IMR-90 (cell line): ENCODE data around the gene COL4A2. TPM values are rescaled to one million over a fixed set of nuclear protein-coding genes. Genes with fewer than 3 reads are reported as not detected.

ENCODE experiments used
- ATAC-seq: fragments of 200-7000 bp; cut with Tn5 transposase; 2 replicates; pipeline ENCODE4 v1.9.1; 2020; ENCODE audit warnings: low read depth, mild to moderate bottlenecking, moderate library complexity
- BruUV-seq: library from RNA; stranded (reverse); fragments of 400-500 nt; replicated peaks from 2 replicates; lab custom pipeline; 2021; lab: Mats Ljungman, UMichigan
- CTCF ChIA-PET: fragments of 300-600 bp; formaldehyde crosslinking; extraction: SDS; loops from one replicate; lab custom pipeline; 2021; ENCODE audit warnings: antibody characterized with exemption; lab: Yijun Ruan, JAX
- POLR2A ChIA-PET: fragments of 300-600 bp; sonication (Branson Sonifier 250); formaldehyde crosslinking; loops from one replicate; lab custom pipeline; 2022; ENCODE audit warnings: antibody characterized with exemption; ENCODE audit not compliant: unreplicated experiment; lab: Charles Lee
- DNase-seq: peaks from one replicate; pipeline ENCODE4 v3.0.0; 2013
- H2AFZ ChIP-seq: replicated peaks from 2 replicates; pipeline ENCODE3; 2013; ENCODE audit warnings: low read length, mild to moderate bottlenecking; ENCODE audit not compliant: poor library complexity
- H2AK5ac ChIP-seq: 2 replicates; pipeline ENCODE4 v1.6.1; 2013; ENCODE audit warnings: low read depth, low read length, inconsistent platforms
- H2AK9ac ChIP-seq: replicated peaks from 2 replicates; pipeline ENCODE3; 2013; ENCODE audit warnings: mild to moderate bottlenecking, low read depth, low read length, moderate library complexity; ENCODE audit not compliant: poor library complexity
- H2BK120ac ChIP-seq: 2 replicates; pipeline ENCODE4 v1.6.1; 2013; ENCODE audit warnings: low read depth, low read length, inconsistent platforms
- H2BK15ac ChIP-seq: 3 replicates; pipeline ENCODE4 v1.6.1; 2013; ENCODE audit warnings: low read depth, low read length, inconsistent platforms
- H2BK20ac ChIP-seq: 2 replicates; pipeline ENCODE4 v1.6.1; 2013; ENCODE audit warnings: low read depth, mild to moderate bottlenecking, inconsistent platforms, low read length, moderate library complexity
- H2BK5ac ChIP-seq: 2 replicates; pipeline ENCODE4 v1.6.1; 2013; ENCODE audit warnings: mild to moderate bottlenecking, low read depth, low read length, inconsistent platforms; ENCODE audit not compliant: poor library complexity, severe bottlenecking
- H3K14ac ChIP-seq: replicated peaks from 2 replicates; pipeline ENCODE4 v1.6.1; 2013; ENCODE audit warnings: low read depth, low read length, inconsistent platforms
- H3K18ac ChIP-seq: 2 replicates; pipeline ENCODE4 v1.6.1; 2013; ENCODE audit warnings: low read depth, low read length, control low read depth
- H3K23ac ChIP-seq: 2 replicates; pipeline ENCODE4 v1.6.1; 2013; ENCODE audit warnings: low read depth, low read length, inconsistent platforms
- H3K27ac ChIP-seq: 2 replicates; pipeline ENCODE4 v1.5.1; 2013; ENCODE audit warnings: mild to moderate bottlenecking, control low read depth, low read length; ENCODE audit not compliant: insufficient read depth
- H3K27me3 ChIP-seq: 2 replicates; pipeline ENCODE4 v1.6.1; 2013; ENCODE audit warnings: low read length; ENCODE audit not compliant: control insufficient read depth, insufficient read depth
- H3K36me3 ChIP-seq: 2 replicates; pipeline ENCODE4 v1.6.1; 2013; ENCODE audit warnings: low read length, mixed read lengths; ENCODE audit not compliant: control insufficient read depth, insufficient read depth
- H3K4ac ChIP-seq: 2 replicates; pipeline ENCODE4 v1.6.1; 2013; ENCODE audit warnings: low read depth, low read length, inconsistent platforms
- H3K4me1 ChIP-seq: 2 replicates; pipeline ENCODE4 v1.6.1; 2013; ENCODE audit warnings: low read length, mixed read lengths; ENCODE audit not compliant: control insufficient read depth, insufficient read depth
- H3K4me2 ChIP-seq: 2 replicates; pipeline ENCODE4 v1.6.1; 2013; ENCODE audit warnings: low read depth, mild to moderate bottlenecking, control low read depth, low read length, moderate library complexity
- H3K4me3 ChIP-seq: 2 replicates; pipeline ENCODE4 v1.5.1; 2013; ENCODE audit warnings: low read depth, mild to moderate bottlenecking, control low read depth, low read length, moderate library complexity; ENCODE audit not compliant: insufficient read depth
- H3K56ac ChIP-seq: 2 replicates; pipeline ENCODE4 v1.6.1; 2013; ENCODE audit warnings: low read length, inconsistent platforms; ENCODE audit not compliant: insufficient read depth; ENCODE audit errors: extremely low read depth
- H3K79me1 ChIP-seq, 2 experiments: 2 replicates each; pipeline ENCODE4 v1.6.1; 2013; ENCODE audit warnings: low read length in 2 of 2, inconsistent platforms in 1 of 2, low read depth in 1 of 2
- H3K9ac ChIP-seq: 2 replicates; pipeline ENCODE4 v1.6.1; 2013; ENCODE audit warnings: low read depth, low read length, control low read depth
- H3K9me1 ChIP-seq: 2 replicates; pipeline ENCODE4 v1.6.1; 2013; ENCODE audit warnings: low read length, inconsistent platforms; ENCODE audit not compliant: insufficient read depth
- H3K9me3 ChIP-seq: 2 replicates; pipeline ENCODE4 v1.6.1; 2013; ENCODE audit warnings: low read length; ENCODE audit not compliant: control insufficient read depth, insufficient read depth
- H4K20me1 ChIP-seq: 2 replicates; pipeline ENCODE4 v1.6.1; 2013; ENCODE audit warnings: low read length, inconsistent platforms; ENCODE audit not compliant: insufficient read depth
- H4K5ac ChIP-seq: 2 replicates; pipeline ENCODE4 v1.6.1; 2013; ENCODE audit warnings: mild to moderate bottlenecking, low read depth, low read length, control low read depth
- H4K8ac ChIP-seq, 2 experiments: 2 replicates each; pipeline ENCODE4 v1.6.1; 2013; ENCODE audit warnings: low read depth in 2 of 2, low read length in 2 of 2, control low read depth in 1 of 2, inconsistent platforms in 1 of 2
- H4K91ac ChIP-seq: 2 replicates; pipeline ENCODE4 v1.6.1; 2013; ENCODE audit warnings: low read depth, low read length, inconsistent platforms; ENCODE audit not compliant: insufficient read depth
- BHLHE40 ChIP-seq: fragments of 150-350 bp; IDR thresholded peaks from 2 replicates; pipeline ENCODE4 v1.6.1; 2016; ENCODE audit warnings: mild to moderate bottlenecking, low read depth, low read length
- CEBPB ChIP-seq: IDR thresholded peaks from 2 replicates; pipeline ENCODE4 v1.6.1; 2012; ENCODE audit warnings: low read depth, low read length, improper control_type of control experiment
- ELK1 ChIP-seq: fragments of 150-350 bp; IDR thresholded peaks from 2 replicates; pipeline ENCODE4 v1.6.1; 2016; ENCODE audit warnings: low read depth, mild to moderate bottlenecking, low read length, moderate library complexity, borderline replicate concordance
- MAFK ChIP-seq: IDR thresholded peaks from 2 replicates; pipeline ENCODE4 v1.6.1; 2012; ENCODE audit warnings: low read depth, low read length, improper control_type of control experiment
- MXI1 ChIP-seq: IDR thresholded peaks from 2 replicates; pipeline ENCODE4 v1.6.1; 2012; ENCODE audit warnings: low read depth, mild to moderate bottlenecking, low read length, moderate library complexity, borderline replicate concordance
- NFE2L2 ChIP-seq: fragments of 150-350 bp; IDR thresholded peaks from 2 replicates; pipeline ENCODE4 v1.6.1; 2016; ENCODE audit warnings: low read depth, mild to moderate bottlenecking, low read length
- POLR2A ChIP-seq: IDR thresholded peaks from 2 replicates; pipeline ENCODE4 v1.6.1; 2012; ENCODE audit warnings: mild to moderate bottlenecking, low read depth, low read length
- RCOR1 ChIP-seq: IDR thresholded peaks from 2 replicates; pipeline ENCODE4 v1.6.1; 2012; ENCODE audit warnings: mild to moderate bottlenecking, low read length, improper control_type of control experiment; ENCODE audit not compliant: insufficient replicate concordance
- RFX5 ChIP-seq: IDR thresholded peaks from 2 replicates; pipeline ENCODE4 v1.8.0; 2012; ENCODE audit warnings: low read depth, mild to moderate bottlenecking, low read length, moderate library complexity
- USF2 ChIP-seq: fragments of 150-350 bp; IDR thresholded peaks from 2 replicates; pipeline ENCODE4 v1.6.1; 2017; ENCODE audit warnings: mild to moderate bottlenecking, antibody characterized with exemption, low read length, low read depth
- WGBS, 2 experiments: methylation state at CpG; one replicate each; pipeline versions ENCODE4 v1.1.5 to v1.1.7; 2013; ENCODE audit warnings: missing lambda C conversion rate in 2 of 2; ENCODE audit not compliant: insufficient read length in 1 of 2; ENCODE audit errors: extremely low coverage in 2 of 2; 5-methylcytosine and 5-hydroxymethylcytosine counted together
- dilution Hi-C: fragments of 300-500 bp; cut with HindIII; formaldehyde crosslinking; loops from one replicate; pipeline ENCODE4 v1.14.3; 2018; ENCODE audit warnings: low sequenced_read_pairs; ENCODE audit not compliant: unreplicated experiment
- in situ Hi-C: fragments of 300-500 bp; cut with MboI; formaldehyde crosslinking; loops from 3 replicates; pipeline ENCODE4 v1.14.3; 2019; ENCODE audit warnings: low sequenced_read_pairs, inconsistent platforms, mixed read lengths
- intact Hi-C: fragments of 100-400 bp; cut with micrococcal nuclease; formaldehyde crosslinking; loops from 2 replicates; pipeline ENCODE4 v1.10.0; 2022
- polyA plus RNA-seq, 3 experiments: library from polyadenylated mRNA; depleted of rRNA; stranded (reverse); fragments of >200 nt; gene quantifications; 2 replicates each; pipeline ENCODE4 v1.2.3, GENCODE V29; 2012; ENCODE audit warnings: low replicate concordance in 1 of 3
- total RNA-seq: library from RNA; depleted of rRNA; stranded (reverse); fragments of >200 nt; gene quantifications from 2 replicates; pipeline ENCODE4 v1.2.3, GENCODE V29; 2012

COL4A2 gene
- total and polyA plus RNA-seq, 2 of the 4 experiments (the other 2 are of a cell fraction), result 90.7 to 457 TPM

GRCh38 chr13:110468986-110469495 is 162.0 kb downstream of the COL4A2 start:
- dilution Hi-C loops, result no loop called here
- no peak overlapping the region for H2AFZ ChIP-seq
- H3K4ac ChIP-seq, result no peak overlapping the region
- H4K91ac ChIP-seq, result no peak overlapping the region
- no peak overlapping the region for H3K56ac ChIP-seq
- ChIA-PET POLR2A (no interaction called here), CTCF (no interaction called here)
- H3K4me3 ChIP-seq, result no peak overlapping the region
- no peak overlapping the region for H3K18ac ChIP-seq
- no peak overlapping the region for H2BK5ac ChIP-seq
- no peak for DNase-seq
- H2BK20ac ChIP-seq, result no peak overlapping the region
- H2BK15ac ChIP-seq, result no peak overlapping the region
- intact Hi-C loops, result no loop called here
- peaks cover 86% of the 10 kb centered on the region for H3K36me3 ChIP-seq
- no peak overlapping the region for H4K8ac ChIP-seq
- no peak overlapping the region for H3K23ac ChIP-seq
- TF ChIP-seq NFE2L2 (no peak), ELK1 (no peak), MAFK (no peak), MXI1 (no peak), RCOR1 (no peak), RFX5 (no peak), CEBPB (no peak), POLR2A (no peak), BHLHE40 (no peak), USF2 (no peak)
- no peak overlapping the region for H4K5ac ChIP-seq
- H3K79me1 ChIP-seq, result peaks cover 12 to 26% of the 10 kb centered on the region in 2 experiments; a peak in 2 of 4 replicates
- no peak overlapping the region for H2AK9ac ChIP-seq
- no peak overlapping the region for H3K14ac ChIP-seq
- H3K4me1 ChIP-seq, result no peaks in the 10 kb centered on the region
- BruUV-seq, result no TSS peak
- peaks cover 2% of the 10 kb centered on the region; the same call in 1 of the 2 replicates for H4K20me1 ChIP-seq
- H3K27me3 ChIP-seq, result no peaks in the 10 kb centered on the region
- H3K27ac ChIP-seq, result no peak overlapping the region
- ATAC-seq, result no peak
- no peak overlapping the region for H3K4me2 ChIP-seq
- in situ Hi-C loops, result no loop called here
- no peak overlapping the region for H3K9ac ChIP-seq
- no peak overlapping the region for H2BK120ac ChIP-seq
- no peaks in the 10 kb centered on the region for H3K9me3 ChIP-seq
- no peak overlapping the region for H2AK5ac ChIP-seq
- 96% methylated on average over 5 of the region's 8 CpGs; no CpG with 5 or more reads in 1 of the 2 experiments for WGBS, 2 experiments
- peaks cover 7% of the 10 kb centered on the region; the same call in 1 of the 2 replicates for H3K9me1 ChIP-seq
